Measurements from ENCODE around the gene ZNF768.

Gene ZNF768

DNA sequence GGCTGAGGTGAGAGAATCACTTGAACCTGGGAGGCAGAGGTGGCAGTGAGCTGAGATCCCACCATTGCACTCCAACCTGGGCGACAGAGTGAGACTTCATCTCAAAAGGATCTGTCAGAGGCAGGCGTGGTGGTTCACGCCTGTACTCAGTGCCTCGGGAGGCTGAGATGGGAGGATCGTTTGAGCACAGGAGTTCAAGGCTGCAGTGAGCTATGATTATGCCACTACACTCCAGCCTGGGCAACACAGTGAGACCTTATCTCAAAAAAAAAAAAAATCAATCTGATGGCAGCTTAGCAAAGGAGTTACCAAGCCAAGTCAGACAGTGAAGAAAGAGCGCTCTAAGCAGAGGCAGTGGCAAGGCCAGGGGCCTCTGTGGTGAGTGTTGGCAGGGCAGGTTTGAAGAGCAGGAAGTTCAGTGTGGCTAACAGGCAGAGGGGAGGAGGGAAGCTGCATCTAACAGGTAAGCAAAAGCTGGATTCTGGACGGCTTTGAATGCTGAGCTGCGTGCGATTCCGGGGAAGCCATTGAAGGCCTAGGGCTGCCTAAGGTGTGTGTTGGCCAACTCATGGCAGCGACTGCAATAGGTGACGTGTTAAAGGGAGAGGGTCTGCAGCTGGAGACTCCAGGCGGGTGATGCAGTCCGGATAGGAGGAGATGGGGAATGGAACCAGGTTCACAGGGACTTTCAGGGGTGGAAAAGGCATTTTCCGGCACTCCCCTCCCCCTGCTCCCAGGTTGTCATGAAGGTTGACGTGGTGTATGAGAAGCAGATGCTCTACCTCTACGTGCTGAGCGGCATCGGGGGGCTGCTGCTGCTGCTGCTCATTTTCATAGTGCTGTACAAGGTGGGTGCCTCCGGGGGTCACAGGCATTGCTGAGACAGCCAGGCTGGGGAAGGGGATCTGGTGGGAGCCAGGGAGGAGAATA is 7.0 kb downstream of the ZNF768 start:
- Histone ChIP-seq H3K4me3 (ENCODE audit: low read depth, low read length) (no peak overlapping the region), H3K4me1 (ENCODE audit: control insufficient read depth, insufficient read depth, low read length) (no peaks in the 10 kb centered on the region), H3K27ac (ENCODE audit: low read depth, low read length) (no peak overlapping the region), H3K27me3 (ENCODE audit: control insufficient read depth, insufficient read depth, low read length) (no peaks in the 10 kb centered on the region), H3K9me3 (ENCODE audit: control insufficient read depth, insufficient read depth, low read length) (no peaks in the 10 kb centered on the region), H3K9ac (ENCODE audit: low read depth, low read length) (no peak overlapping the region), H3K36me3 (ENCODE audit: control insufficient read depth, insufficient read depth, low read length) (peaks cover 2% of the 10 kb centered on the region; the same call in 1 of the 2 replicates)

DNA sequence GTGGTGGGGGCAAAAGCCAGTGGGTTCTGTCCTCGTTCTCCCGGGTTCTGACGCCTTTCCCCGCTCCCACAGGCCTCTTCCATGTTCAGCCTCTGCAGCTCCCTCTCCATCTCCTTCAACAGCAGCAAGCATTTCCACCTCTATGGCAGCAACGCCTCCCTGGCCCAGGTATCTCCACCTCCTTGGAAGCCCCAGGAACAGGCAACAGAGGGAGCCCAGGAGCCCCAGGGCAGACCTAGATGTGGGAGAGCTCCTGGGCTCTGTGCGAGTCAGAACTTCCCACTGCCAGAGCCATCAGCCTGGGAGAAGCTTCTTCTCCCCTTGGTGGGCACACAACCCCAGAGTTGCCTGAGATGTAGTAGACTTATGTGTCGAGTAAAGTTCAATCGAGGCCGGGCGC is 7.8 kb downstream of the ZNF768 start:
- no peak overlapping the region for H3K4me3 ChIP-seq (ENCODE audit: low read depth, low read length)
- H3K4me1 ChIP-seq (ENCODE audit: control insufficient read depth, insufficient read depth, low read length) = no peaks in the 10 kb centered on the region
- no peak overlapping the region for H3K9ac ChIP-seq (ENCODE audit: low read depth, low read length)
- no peak overlapping the region for H3K27ac ChIP-seq (ENCODE audit: low read depth, low read length)
- H3K9me3 ChIP-seq (ENCODE audit: control insufficient read depth, insufficient read depth, low read length) = no peaks in the 10 kb centered on the region
- no peaks in the 10 kb centered on the region for H3K27me3 ChIP-seq (ENCODE audit: control insufficient read depth, insufficient read depth, low read length)
- H3K36me3 ChIP-seq (ENCODE audit: control insufficient read depth, insufficient read depth, low read length) = no peaks in the 10 kb centered on the region

GRCh38 chr16:30515275-30515674 is 11.1 kb downstream of the ZNF768 start:
- H3K36me3 ChIP-seq (ENCODE audit: control insufficient read depth, insufficient read depth, low read length) = no peaks in the 10 kb centered on the region
- no peak overlapping the region for H3K9ac ChIP-seq (ENCODE audit: low read depth, low read length)
- no peaks in the 10 kb centered on the region for H3K9me3 ChIP-seq (ENCODE audit: control insufficient read depth, insufficient read depth, low read length)
- no peaks in the 10 kb centered on the region for H3K4me1 ChIP-seq (ENCODE audit: control insufficient read depth, insufficient read depth, low read length)
- no peaks in the 10 kb centered on the region for H3K27me3 ChIP-seq (ENCODE audit: control insufficient read depth, insufficient read depth, low read length)
- no peak overlapping the region for H3K27ac ChIP-seq (ENCODE audit: low read depth, low read length)
- no peak overlapping the region for H3K4me3 ChIP-seq (ENCODE audit: low read depth, low read length)

GRCh38 chr16:30511509-30511908 is 14.9 kb downstream of the ZNF768 start:
- Histone ChIP-seq H3K4me3 (ENCODE audit: low read depth, low read length) (no peak overlapping the region), H3K9me3 (ENCODE audit: control insufficient read depth, insufficient read depth, low read length) (no peaks in the 10 kb centered on the region), H3K27ac (ENCODE audit: low read depth, low read length) (no peak overlapping the region), H3K9ac (ENCODE audit: low read depth, low read length) (no peak overlapping the region), H3K4me1 (ENCODE audit: control insufficient read depth, insufficient read depth, low read length) (no peaks in the 10 kb centered on the region), H3K36me3 (ENCODE audit: control insufficient read depth, insufficient read depth, low read length) (no peaks in the 10 kb centered on the region), H3K27me3 (ENCODE audit: control insufficient read depth, insufficient read depth, low read length) (no peaks in the 10 kb centered on the region)

- no peak overlapping the region for H3K27ac ChIP-seq (ENCODE audit: low read depth, low read length)
- H3K27me3 ChIP-seq (ENCODE audit: control insufficient read depth, insufficient read depth, low read length) = no peaks in the 10 kb centered on the region
- no peak overlapping the region for H3K4me3 ChIP-seq (ENCODE audit: low read depth, low read length)
- no peak overlapping the region for H3K9ac ChIP-seq (ENCODE audit: low read depth, low read length)
- no peaks in the 10 kb centered on the region for H3K9me3 ChIP-seq (ENCODE audit: control insufficient read depth, insufficient read depth, low read length)
- no peaks in the 10 kb centered on the region for H3K4me1 ChIP-seq (ENCODE audit: control insufficient read depth, insufficient read depth, low read length)
- no peaks in the 10 kb centered on the region for H3K36me3 ChIP-seq (ENCODE audit: control insufficient read depth, insufficient read depth, low read length)
Measured at GRCh38 chr16:30510376-30510938, 15.9 kb downstream of the ZNF768 start.

DNA sequence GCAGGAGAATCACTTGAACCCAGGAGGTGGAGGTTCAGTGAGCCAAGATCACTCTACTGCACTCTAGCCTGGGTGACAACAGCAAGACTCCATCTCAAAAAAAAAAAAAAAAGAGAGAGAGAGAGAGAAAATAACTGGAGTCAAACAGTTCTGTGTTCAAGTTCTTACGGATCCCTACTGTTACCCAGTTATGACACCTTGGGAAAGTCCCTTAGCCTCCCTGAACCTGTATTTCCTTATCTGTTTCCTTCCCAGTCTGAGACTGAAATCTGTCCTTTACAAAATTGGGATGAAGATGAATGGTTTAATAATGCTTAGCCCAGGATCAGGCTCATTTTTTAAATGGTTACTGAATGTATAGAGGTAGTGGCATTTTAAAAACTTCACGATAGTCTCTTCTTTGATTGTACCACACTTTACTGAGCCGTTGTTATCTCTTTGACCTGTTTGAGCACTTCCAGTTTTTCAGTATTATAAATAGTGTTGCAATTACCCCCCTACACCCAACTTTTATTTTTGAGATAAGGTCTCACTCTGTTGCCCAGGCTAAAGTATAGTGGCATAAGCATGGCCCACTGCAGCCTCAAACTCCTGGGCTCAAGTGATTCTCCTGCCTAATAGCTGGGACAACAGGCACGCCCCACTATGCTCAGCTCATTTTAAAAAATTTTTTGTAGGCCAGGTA is 17.1 kb downstream of the ZNF768 start:
- Histone ChIP-seq H3K27ac (ENCODE audit: low read depth, low read length) (no peak overlapping the region), H3K36me3 (ENCODE audit: control insufficient read depth, insufficient read depth, low read length) (no peaks in the 10 kb centered on the region), H3K9ac (ENCODE audit: low read depth, low read length) (no peak overlapping the region), H3K27me3 (ENCODE audit: control insufficient read depth, insufficient read depth, low read length) (no peaks in the 10 kb centered on the region), H3K9me3 (ENCODE audit: control insufficient read depth, insufficient read depth, low read length) (no peaks in the 10 kb centered on the region), H3K4me3 (ENCODE audit: low read depth, low read length) (no peak overlapping the region), H3K4me1 (ENCODE audit: control insufficient read depth, insufficient read depth, low read length) (no peaks in the 10 kb centered on the region)

DNA sequence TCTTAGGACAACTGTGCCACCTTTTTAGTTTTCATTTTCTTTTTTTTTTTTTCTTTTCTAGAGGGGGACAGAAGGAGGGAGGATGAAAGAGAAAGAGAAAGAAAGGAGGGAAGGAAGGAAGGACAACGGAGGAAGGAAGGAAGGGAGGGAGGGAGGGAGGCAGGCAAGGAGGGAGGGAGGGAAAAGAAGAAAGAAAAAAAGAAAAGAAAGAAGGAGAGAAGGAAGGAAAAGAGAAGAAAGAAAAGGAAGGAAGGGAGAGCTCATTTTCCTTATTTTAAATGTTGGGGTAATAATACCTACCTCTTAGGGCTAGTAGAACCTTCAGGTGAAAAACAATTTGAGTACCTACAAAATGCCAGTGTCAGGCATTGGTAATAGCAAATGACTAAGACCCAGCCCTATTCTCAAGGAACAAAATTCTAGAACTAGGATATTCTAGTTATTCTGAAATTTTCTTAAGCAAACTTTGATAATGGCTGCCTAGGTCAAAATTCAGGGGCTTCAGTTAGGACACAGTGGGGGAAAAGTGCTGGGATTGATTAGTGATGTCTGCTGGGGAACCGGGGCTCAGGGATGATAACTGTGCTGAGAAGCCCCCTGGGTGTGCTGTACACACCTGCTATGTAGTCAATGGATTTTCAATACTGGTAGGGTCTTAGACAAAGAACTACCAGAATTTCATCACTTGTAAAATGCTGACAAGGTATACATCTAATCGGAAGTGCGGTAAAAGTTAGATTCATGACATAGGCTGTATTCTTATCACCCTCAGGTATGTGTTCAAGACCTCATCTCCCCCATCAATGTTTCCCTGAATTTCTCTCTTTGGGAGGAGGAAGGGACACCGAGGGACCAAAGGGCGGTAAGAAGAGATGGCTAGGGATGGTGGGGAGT is 22.7 kb downstream of the ZNF768 start:
- Histone ChIP-seq H3K9ac (ENCODE audit: low read depth, low read length) (no peak overlapping the region), H3K27me3 (ENCODE audit: control insufficient read depth, insufficient read depth, low read length) (no peaks in the 10 kb centered on the region), H3K4me1 (ENCODE audit: control insufficient read depth, insufficient read depth, low read length) (no peaks in the 10 kb centered on the region), H3K4me3 (ENCODE audit: low read depth, low read length) (no peak overlapping the region), H3K27ac (ENCODE audit: low read depth, low read length) (no peak overlapping the region), H3K9me3 (ENCODE audit: control insufficient read depth, insufficient read depth, low read length) (no peaks in the 10 kb centered on the region), H3K36me3 (ENCODE audit: control insufficient read depth, insufficient read depth, low read length) (no peaks in the 10 kb centered on the region)

GRCh38 chr16:30499284-30499683 is 27.1 kb downstream of the ZNF768 start:
- H3K36me3 ChIP-seq (ENCODE audit: control insufficient read depth, insufficient read depth, low read length) = no peaks in the 10 kb centered on the region

DNA sequence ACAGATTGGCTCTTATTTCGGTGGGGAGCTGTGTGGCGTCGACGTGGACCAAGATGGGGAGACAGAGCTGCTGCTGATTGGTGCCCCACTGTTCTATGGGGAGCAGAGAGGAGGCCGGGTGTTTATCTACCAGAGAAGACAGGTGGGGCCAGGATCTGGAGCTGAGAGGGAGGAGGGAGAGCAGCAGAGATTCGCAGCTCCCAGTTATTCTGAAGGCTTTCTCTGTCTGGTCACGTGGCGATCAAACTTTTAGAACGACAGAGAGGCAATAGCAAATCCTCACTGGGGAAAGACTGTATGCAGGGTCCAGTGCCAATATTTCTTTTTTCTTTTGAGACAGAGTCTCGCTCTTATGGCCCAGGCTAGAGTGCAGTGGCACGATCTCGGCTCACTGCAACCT is 31.7 kb downstream of the ZNF768 start:
- no peaks in the 10 kb centered on the region for H3K36me3 ChIP-seq (ENCODE audit: control insufficient read depth, insufficient read depth, low read length)
- no peaks in the 10 kb centered on the region for H3K27me3 ChIP-seq (ENCODE audit: control insufficient read depth, insufficient read depth, low read length)
- H3K9me3 ChIP-seq (ENCODE audit: control insufficient read depth, insufficient read depth, low read length) = no peaks in the 10 kb centered on the region
- no peak overlapping the region for H3K9ac ChIP-seq (ENCODE audit: low read depth, low read length)
- H3K4me3 ChIP-seq (ENCODE audit: low read depth, low read length) = no peak overlapping the region
- 0 out of 2 replicates have a peak, but pooled peaks cover 2% of the 10 kb centered on the region for H3K4me1 ChIP-seq (ENCODE audit: control insufficient read depth, insufficient read depth, low read length)
- no peak overlapping the region for H3K27ac ChIP-seq (ENCODE audit: low read depth, low read length)

More at GRCh38 chr16:30499284-30499683, 27.1 kb downstream of the ZNF768 start:
- Histone ChIP-seq H3K9ac (ENCODE audit: low read depth, low read length) (no peak overlapping the region), H3K27me3 (ENCODE audit: control insufficient read depth, insufficient read depth, low read length) (no peaks in the 10 kb centered on the region), H3K27ac (ENCODE audit: low read depth, low read length) (no peak overlapping the region), H3K4me3 (ENCODE audit: low read depth, low read length) (no peak overlapping the region), H3K4me1 (ENCODE audit: control insufficient read depth, insufficient read depth, low read length) (no peaks in the 10 kb centered on the region), H3K9me3 (ENCODE audit: control insufficient read depth, insufficient read depth, low read length) (no peaks in the 10 kb centered on the region)

GRCh38 chr16:30493941-30494488 is 32.4 kb downstream of the ZNF768 start:
- no peaks in the 10 kb centered on the region for H3K27me3 ChIP-seq (ENCODE audit: control insufficient read depth, insufficient read depth, low read length)
- H3K9ac ChIP-seq (ENCODE audit: low read depth, low read length) = no peak overlapping the region
- H3K36me3 ChIP-seq (ENCODE audit: control insufficient read depth, insufficient read depth, low read length) = no peaks in the 10 kb centered on the region
- 0 out of 2 replicates have a peak, but pooled peaks cover 2% of the 10 kb centered on the region for H3K4me1 ChIP-seq (ENCODE audit: control insufficient read depth, insufficient read depth, low read length)
- no peaks in the 10 kb centered on the region for H3K9me3 ChIP-seq (ENCODE audit: control insufficient read depth, insufficient read depth, low read length)
- no peak overlapping the region for H3K27ac ChIP-seq (ENCODE audit: low read depth, low read length)
- no peak overlapping the region for H3K4me3 ChIP-seq (ENCODE audit: low read depth, low read length)

All from HUES48 (cell line).